GM18498 (cell line): ENCODE results near the gene FXYD1.
"Not testable (repeated sequence)": the region's sequence is repeated elsewhere in the genome, so short reads cannot be mapped to it uniquely, and the experiment has no call there.

Experiments used
- ATAC-seq: cut with Tn5 transposase; IDR thresholded peaks from one replicate; pipeline ENCODE4 v1.9.1; 2021; ENCODE audit warnings: mild to moderate bottlenecking, moderate library complexity; ENCODE audit not compliant: unreplicated experiment

FXYD1 gene

DNA sequence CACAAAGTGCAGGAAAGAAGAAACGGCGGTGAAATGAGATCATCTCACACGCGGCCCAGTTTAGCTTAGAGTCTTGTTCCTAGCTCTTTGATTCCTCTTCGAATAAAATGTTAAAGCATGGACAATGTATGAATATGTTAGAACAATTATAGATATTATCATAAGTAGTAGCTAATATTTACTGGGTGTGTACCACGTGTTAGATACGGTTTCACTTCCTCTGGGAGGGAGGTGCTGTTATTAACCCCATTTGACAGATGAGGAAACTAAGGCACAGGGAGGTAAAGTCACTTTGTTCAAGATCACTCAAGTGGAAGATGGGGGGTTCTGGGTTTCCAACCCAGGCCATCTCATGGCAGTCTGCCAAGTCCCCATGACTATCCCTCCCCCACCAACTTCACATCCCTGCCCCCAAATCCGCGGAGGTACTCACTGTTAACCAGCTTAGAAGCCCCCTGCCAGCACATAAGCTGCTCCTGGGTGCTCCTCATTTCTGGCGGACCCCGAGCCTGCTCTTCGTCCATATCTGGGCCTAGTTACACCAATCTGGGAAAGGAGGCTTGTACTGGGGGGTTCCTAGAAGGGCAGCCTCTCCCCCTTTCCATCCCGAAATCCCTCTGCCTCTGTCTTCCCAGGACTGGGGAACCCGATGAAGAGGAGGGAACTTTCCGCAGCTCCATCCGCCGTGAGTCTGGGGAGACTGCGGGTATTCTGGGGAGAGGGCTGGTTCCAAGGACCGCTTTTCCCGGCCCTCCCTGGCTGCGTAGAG is 3.4 kb downstream of the FXYD1 start:
- no peak for ATAC-seq

DNA sequence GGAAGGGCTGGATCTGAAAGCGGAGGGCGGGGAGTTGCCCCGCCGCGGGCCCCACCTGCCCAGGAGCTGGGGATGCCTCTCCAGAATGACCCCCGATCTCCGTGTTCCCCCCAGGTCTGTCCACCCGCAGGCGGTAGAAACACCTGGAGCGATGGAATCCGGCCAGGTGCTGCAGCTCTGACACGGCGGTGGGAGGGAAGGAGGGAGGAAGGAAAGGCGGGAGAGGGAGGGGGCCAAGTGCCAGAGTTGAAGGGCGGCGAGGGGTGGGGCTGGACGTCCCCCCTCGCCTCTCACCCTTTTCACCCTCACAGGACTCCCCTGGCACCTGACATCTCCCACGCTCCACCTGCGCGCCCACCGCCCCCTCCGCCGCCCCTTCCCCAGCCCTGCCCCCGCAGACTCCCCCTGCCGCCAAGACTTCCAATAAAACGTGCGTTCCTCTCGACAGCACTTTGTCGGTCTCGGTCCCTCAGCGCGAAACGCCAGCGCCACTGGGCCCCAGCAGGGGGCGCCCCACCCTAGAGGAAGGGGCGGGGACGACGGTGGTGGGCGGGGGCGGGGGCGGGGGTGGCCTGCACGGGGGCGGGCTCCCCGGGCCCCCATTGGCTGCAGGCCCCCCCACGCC is 4.1 kb downstream of the FXYD1 start:
- no peak for ATAC-seq

DNA sequence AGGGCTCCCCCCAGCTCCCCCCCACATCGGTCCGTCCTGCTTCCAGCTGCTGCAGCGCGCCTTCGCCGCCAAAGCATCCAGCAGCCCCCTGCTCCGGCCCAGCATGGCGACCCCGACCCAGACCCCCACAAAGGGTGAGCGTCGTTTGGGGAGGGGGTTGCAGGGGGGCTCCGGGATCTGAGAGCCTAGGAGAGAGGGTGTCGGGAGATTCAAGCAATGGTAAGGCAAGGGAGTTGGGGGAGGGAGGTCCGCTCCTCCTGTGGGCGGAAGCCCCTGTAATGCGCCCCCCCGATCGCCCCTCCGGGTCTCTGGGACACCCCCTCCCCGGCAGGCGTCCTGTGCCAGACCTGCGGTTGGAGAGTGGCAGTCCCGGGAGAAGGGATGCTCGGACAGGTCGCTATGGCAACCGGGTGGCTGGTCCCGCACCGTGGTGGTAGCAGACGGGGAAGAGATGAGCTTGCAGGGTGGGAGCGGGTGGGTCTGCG is 4.6 kb downstream of the FXYD1 start, which contains the start of gene FXYD7:
Gene FXYD7, plus strand, starts transcription at position 25 of the 485 bp plus-strand sequence. Its CDS starts 79 bp downstream, at position 104.
- ATAC-seq = no peak

DNA sequence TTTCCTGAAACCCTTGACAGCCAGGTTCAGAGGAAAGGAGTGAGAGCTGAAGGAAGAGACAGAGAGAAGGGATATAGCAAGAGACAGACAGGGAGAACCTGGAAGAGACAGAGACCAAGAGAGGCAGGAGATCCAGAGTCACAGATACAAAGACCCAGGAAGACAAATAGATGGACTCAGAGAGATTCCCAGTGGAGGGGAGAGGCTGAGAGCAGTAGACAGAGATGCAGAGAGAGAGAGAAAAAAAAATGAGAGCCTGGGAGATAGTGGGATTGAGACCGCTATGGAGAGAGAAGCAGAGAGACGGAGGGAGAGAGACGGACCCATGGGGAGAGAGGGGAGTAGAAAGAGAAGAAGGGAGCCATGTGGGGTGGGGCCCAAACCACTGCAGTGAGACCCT is 5.2 kb downstream of the FXYD1 start:
- no peak for ATAC-seq

DNA sequence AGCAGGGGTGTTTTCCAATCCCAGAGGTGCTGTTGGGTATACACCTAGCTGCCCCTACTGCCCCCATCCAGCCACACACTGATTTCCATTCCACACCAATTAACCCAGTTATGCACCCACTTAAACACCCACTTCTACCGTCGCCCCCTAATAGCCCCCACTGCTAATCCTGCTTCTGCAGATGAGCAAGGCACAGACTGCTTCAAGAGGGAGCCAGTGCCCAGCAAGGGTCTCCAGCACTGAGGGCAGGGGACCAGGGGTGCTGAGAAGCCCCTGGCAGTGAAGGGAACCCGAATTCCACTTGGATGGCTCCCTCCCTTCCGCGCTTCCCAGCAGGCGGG is 5.6 kb downstream of the FXYD1 start:
- ATAC-seq = no peak

DNA sequence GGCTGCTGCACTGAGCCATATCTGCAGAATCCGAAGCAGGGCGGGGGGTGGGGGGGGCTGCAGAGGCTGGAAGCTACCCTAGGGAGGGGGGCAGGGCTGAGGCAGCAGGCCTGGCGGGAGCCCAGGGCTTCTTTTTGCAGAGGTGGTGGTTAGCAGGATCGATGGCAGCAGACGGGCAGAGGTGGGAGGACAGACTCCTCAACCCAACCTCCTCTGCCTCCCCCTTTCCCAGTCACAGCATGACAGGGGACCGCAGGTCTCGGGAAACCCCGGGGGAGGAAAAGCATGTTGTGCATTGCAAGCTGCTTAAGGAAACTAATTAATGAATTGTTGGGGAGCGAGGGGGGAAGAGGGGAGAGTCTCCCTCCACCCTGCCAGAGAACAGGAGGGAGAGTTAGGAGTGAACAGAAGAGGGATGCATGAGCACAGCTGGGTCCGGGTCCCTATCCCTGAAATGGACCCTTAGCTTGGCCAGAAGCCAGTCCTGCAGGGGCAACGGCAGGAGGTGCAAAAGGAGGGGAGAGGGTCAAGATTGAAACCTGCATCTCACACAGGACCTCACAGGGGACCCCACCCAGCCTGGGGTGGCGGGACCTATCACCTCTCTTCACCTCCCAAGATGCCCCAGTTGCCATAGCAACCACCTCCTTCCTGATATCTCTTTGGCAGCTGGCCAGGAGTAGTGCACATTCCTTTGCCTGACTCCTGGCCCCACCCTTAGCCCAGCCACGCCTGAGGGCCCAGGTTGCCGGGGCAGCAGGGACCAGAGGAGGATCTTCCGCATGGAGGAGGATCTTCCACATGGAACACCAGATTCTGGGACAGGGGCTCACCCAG is 6.2 kb downstream of the FXYD1 start:
- no peak for ATAC-seq

DNA sequence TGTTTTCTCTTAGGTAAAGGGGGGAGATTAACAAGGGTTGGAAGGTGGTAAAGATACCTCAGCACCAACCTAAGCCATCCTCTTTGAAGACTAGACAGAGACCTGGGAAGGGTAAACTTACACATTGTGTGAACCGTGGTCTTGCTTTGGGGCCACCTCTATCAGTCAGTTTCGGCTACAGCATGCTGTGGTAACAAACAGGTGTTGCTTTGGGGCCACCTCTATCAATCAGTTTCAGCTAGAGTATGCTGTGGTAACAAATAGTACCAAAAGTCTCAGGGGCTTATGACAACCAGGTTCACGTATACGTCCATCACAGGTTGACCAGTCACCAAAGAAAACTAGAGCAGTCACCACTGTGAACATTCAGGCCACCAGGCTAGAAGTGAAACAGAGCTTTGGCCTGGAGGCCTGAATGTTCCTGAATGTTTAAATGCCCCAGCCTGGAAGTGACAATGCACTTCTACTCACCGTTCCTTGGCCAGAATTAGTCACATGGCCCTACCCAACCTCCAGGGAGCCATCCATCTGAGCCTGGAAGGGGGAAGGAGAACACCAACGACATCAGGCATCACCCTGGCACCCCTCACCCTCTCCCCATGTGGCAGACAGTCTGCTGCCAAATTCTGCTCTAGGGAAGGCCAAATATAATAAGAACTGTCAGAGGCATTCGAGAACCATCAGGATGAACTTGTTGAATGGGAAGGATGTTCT is 8.3 kb downstream of the FXYD1 start:
- no peak for ATAC-seq

DNA sequence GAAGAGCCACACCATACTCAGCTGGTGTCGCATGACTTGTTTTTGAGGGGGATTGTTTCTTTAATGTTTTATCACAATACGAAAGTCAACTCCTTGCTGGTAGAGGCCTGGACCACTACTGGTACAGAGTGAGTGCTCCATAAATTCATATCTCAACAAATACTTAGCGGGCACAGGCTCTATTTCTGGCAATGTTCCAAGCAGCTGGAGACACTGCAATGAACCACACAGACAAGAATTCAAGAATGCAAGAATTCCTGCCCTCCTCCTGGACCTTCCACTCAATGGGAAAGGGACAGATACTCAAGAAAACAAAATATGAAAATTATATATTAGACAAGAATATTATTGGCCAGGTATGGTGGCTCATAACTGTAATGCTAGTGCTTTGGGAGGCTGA is 10.8 kb downstream of the FXYD1 start:
- no peak for ATAC-seq

DNA sequence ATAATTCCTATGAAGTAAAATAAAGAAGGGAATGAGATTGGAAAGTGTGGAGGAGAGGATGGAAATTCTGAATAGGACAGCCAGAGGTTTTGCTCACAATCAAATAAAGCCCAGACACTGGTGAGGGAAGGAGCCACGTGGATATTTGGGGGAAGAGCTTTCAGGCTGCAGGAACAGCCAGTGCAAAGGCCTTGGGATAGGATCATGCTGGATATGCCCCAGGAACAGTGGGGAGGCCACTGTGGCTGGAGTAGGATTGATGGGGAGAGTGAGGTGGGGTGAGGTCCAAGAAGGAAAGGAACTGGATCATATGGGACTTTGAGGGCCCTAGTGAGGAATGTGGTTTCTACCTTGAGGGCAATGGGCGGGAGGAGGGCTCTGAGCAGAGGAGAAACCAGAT is 11.8 kb downstream of the FXYD1 start:
- ATAC-seq = no peak

DNA sequence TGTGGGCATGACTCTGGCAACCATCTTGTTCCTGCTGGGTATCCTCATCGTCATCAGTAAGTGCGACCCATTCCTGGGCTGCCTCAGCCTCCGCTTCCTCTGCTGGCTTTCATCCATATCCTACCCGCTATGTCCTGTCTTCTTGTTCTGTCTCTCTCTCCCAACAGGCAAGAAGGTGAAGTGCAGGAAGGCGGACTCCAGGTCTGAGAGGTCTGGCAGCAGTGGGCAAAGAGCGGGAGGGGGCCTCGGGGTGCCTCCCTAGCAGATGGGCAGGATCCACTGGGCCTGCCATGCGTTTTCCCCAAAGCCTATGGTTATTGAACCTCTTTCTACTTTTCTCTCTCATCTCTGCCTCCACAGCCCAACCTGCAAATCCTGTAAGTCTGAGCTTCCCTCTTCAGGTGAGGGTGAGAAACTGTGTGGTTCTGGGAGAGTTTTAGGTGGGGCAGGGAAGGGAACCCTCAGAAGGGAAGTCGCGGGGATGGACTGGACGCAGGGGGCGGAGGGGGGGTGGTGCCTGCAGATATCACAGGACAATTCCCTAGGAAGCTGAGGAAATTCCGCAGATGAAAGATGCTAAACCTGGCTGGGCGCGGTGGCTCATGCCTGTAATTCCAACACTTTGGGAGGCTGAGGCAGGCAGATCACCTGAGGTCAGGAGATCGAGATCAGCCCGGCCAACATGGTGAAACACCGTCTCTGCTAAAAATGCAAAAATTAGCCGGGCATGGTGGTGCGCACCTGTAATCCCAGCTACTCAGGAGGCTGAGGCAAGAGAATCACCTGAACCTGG is 12.8 kb downstream of the FXYD1 start:
- no peak for ATAC-seq

DNA sequence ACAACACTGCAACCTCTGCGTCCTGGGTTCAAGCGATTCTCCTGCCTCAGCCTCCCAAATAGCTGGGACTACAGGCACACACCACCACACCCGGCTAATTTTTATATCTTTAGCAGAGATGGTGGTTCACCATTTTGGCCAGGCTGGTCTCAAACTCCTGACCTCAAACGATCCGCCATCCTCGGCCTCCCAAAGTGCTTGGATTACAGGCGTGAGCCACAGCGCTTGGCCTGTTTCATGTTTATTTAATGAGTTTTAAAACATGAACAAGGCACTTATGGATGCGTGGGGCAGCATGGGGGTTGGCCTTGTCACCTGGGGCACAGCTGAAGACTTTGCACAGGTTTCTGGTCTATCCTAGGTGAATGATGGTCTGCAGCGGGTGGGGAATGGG is 14.5 kb downstream of the FXYD1 start:
- not testable (repeated sequence) for ATAC-seq

DNA sequence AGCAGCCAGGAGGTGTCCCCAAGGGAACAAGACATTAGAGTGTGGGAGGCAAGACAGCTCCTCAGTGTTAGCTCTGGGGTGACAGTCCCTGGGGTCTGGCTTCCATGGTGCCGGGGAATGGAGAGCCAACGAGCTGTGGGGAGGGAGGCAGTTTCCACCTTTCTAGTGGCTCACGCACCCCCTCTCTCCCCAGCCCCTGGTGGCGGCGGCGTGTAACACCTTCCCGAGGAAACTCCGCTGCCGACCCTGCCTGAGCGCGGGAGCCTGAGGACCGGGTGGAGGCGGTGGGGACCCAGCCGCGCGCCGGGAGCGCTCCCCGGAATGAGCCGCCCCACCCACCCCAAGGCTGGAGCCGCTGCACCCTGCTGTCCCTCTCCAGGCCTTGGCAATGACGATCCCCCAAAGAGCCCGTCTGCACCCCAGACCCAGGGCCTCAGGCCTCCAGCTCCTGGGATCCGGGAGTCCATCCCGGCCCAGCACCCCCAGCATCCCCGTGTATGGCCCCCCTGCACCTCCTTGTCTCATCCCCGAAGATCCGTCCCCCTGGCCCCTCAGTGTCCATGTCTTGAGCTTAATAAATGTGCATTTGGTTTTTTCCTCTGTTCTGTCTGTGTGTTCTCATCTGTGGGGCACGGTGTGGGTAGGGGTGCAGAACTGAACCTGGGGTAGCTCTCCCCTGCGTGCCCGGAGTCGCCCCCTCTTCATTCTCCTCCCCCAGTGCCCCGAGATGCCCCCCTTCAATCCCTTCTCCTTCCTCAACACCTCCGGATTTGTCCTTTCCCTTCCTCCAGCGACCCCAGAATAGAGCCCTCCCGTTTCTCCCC is 15.3 kb downstream of the FXYD1 start:
- no peak for ATAC-seq

DNA sequence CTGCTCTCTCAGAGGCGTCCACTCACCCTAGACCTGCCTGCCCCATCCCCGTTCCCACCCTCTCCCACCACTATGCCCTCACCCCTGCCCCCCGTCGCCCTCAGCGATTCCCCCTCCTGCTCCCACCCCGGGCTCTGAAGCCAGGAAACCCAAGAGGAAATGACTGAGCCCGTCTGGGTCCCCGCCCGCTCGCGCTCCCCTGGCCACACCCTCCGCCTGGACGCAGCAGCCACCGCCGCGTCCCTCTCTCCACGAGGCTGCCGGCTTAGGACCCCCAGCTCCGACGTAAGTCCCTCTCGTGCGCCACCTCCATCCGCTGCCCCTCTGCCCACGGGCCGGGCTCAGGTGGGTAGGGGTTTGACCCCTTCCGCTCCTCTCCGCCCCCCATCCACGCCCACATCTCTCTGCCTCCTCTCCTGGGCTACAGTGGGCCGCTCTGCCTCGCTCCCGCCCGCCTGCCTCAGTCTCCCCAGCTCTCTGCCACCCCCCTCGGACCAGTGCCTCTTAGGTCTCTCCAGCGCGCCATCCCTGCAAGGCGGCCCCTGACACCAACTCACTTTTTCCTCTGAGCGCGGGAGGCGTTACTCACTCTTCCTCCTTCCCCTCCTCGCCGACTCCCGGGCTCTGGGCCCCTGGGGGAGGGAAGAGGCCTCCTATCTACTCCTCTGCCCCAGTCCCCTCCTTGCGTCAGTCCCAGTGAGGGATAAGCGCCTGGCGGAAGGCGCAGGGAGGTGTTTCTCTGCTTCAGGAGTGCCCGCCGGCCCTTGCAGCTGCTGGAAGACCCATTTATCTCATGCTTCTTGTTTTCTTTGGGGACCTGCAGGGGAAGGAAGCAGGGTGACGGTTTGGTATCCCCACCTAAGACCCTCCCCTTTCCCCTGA is 16.1 kb downstream of the FXYD1 start, which contains the start of gene FXYD5:
Gene FXYD5, plus strand, starts transcription at position 211 of the 882 bp plus-strand sequence. CDS start 816 bp downstream, outside the sequence.
- no peak for ATAC-seq

DNA sequence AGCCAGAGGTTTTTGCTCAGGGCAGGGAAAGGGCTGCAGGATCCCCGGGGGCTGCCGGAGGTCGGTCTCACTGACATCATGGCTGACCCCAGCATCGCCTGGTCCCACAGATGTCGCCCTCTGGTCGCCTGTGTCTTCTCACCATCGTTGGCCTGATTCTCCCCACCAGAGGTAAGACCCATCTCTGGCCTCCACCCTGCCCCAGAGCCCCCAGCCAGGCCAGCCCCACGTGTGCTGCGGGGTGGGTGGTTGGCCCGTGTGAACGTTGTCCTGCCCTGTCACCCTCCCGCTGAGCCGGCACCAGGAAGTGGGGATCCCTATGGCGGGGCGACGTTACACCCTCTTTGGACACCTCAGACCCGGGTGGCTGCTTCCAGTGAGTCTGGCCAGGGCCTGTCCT is 16.8 kb downstream of the FXYD1 start:
- no peak for ATAC-seq

DNA sequence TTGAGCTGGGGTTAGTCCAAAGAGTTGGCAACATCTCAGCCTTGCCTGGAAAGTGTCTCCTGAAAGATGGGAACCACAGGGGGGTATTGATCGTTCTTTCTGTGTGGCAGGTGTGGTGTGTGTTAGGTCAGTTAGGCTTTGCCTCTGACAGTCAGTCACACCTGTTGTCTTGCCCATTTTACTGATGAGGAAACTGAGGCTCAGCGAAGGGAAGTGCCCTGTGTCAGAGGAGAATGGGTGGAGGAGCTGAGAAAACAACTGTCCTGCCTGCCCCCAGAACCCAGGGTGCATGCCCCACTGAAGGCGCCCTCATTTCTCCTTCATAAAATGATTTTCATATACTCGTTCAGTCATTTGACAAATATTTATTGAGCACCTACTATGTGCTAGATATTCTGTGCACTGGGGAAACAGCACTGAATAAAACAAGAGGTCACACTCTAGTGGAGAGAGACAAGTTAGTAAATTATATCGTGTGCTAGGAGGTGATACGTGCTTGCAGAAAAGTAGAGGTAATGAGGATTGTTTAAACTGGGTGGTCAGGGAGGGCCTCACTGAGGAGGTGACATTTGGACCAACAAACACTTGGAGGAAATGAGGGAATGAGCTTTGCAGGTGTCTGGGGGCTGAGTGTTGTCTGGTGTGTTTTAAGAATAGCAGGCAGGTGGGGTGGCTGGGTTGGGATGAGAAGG is 17.5 kb downstream of the FXYD1 start:
- no peak for ATAC-seq

DNA sequence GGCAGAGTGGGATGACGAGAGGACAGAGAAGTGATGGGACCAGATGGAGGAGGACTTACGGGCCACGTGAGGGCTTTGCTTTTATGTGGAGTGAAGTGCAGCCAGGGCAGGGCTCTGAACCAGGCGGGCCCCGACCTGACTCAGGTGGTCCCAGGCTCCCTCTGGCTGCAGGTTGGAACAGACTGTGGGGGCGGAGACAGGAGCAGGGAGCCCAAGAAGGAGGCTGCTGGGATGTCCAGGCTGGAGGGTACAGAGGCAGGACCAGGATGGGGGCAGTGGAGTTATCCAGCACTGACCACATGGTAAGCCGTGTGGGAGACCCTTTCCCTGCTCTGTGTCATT is 18.0 kb downstream of the FXYD1 start:
- no peak for ATAC-seq

DNA sequence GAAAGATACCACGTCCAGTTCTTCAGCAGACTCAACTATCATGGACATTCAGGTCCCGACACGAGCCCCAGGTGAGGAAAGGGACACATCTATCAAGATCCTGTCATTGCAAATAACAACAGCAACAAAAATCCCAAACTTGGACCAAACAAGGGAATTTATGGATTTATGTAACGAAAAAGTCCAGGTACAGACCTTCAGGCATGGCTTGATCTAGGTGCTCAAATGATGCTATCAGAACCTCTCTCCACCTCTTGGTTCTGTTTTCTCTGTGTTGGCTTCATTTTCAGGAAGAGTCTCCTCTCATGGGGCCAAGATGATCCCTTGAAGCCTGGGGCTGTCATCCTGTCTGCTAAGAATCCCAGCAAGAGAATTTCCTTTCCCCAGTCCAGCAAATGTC is 18.8 kb downstream of the FXYD1 start:
- ATAC-seq = no peak

DNA sequence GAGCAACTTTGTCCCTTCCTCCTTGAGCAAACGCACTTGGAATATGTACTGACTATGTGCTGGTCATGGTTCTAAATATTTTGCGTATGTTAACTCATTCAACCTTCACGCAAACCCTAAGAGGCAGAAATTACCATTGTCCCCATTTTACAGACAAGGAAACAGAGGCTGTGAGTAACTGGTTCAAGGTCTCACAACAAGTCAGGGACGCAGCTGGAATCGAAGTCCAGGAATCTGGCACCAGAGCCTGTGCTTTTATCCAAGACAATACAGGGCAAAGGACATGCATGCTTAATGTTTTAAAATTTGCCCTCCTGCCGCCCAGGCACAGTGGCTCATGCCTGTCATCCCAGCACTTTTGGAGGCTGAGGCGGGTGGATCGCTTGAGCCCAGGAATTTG is 21.0 kb downstream of the FXYD1 start:
- ATAC-seq = no peak
